ENCODE measurements around the gene TTLL10.
"Not testable (repeated sequence)": the region's sequence is repeated elsewhere in the genome, so short reads cannot be mapped to it uniquely, and the experiment has no call there.

TTLL10 gene

DNA sequence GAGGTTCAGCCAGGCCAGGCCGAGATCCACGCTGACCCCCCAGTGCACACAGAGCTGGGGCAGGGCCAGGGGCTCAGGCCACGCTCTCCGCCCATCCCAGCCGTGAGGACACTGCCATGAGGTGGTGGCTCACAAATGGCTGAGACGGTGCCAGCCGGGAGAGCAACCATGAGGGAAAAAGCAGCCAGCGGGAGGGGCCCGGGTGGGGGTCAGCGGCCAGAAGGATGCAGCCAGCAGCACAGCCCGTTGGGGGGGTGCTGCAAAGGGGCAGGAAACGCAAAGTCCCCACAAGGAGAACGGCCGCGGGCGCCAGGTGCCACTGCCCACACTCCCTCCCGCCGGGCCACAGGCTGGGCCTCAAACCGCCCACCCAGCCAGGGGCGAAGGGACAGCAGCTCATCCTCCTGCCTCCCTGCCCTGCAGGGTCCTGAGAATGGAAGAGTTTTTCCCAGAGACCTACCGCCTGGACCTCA is 8.3 kb downstream of the TTLL10 start:
- no peaks in the 10 kb centered on the region for H3K36me3 ChIP-seq (ENCODE audit: control insufficient read depth, insufficient read depth, low read length)
- no peaks in the 10 kb centered on the region for H3K9me3 ChIP-seq (ENCODE audit: control insufficient read depth, low read length)
- no peak overlapping the region for H3K27ac ChIP-seq (ENCODE audit: low read depth, low read length, severe bottlenecking)
- H3K4me3 ChIP-seq (ENCODE audit: extremely low read depth, insufficient read depth, low read length, poor library complexity, severe bottlenecking): no peak overlapping the region
- H3K4me1 ChIP-seq (ENCODE audit: control insufficient read depth, insufficient read depth, low read length, poor library complexity, severe bottlenecking): no peaks in the 10 kb centered on the region
- 93% methylated on average over 20 to 21 of the region's 21 CpGs for WGBS, 2 experiments (ENCODE audit: insufficient coverage in 2 of 2)

DNA sequence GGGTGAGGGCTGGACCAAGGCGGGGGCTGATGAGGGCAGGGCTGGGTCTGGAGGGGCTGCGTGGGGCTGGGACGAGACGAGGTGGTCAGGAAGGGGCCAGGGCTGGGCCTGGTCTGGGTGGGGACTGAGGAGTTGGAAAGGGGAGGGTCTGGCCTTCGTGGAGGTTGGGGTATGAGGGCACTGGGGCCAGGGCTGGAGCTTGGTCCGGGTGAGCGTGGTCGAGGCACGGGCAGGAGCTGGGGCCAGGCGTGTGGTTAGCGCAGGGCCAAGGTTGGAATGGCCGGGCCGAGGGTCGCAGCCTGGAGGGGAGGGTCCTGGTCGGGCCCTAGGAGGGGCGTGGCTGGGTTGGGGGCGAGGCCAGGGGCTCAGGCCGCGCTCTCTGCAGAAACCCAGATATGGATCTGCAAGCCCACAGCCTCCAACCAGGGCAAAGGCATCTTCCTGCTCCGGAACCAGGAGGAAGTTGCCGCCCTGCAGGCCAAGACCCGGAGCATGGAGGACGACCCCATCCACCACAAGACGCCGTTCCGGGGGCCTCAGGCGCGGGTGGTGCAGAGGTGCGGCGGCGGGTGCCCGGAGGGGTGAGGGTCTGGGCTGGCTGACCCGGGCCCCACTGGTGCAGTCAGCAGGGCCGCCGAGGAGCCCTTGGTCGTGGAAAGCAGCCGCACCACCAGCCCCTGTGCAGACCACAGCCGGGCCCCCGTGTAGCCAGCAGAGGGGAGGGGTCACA is 9.0 kb downstream of the TTLL10 start:
- Histone ChIP-seq H3K4me3 (ENCODE audit: extremely low read depth, insufficient read depth, low read length, poor library complexity, severe bottlenecking) (no peak overlapping the region), H3K36me3 (ENCODE audit: control insufficient read depth, insufficient read depth, low read length) (no peaks in the 10 kb centered on the region), H3K27ac (ENCODE audit: low read depth, low read length, severe bottlenecking) (no peak overlapping the region), H3K4me1 (ENCODE audit: control insufficient read depth, insufficient read depth, low read length, poor library complexity, severe bottlenecking) (no peaks in the 10 kb centered on the region), H3K9me3 (ENCODE audit: control insufficient read depth, low read length) (no peaks in the 10 kb centered on the region)
- 90 to 91% methylated on average over 38 of the region's 39 CpGs for WGBS, 2 experiments (ENCODE audit: insufficient coverage in 2 of 2)

DNA sequence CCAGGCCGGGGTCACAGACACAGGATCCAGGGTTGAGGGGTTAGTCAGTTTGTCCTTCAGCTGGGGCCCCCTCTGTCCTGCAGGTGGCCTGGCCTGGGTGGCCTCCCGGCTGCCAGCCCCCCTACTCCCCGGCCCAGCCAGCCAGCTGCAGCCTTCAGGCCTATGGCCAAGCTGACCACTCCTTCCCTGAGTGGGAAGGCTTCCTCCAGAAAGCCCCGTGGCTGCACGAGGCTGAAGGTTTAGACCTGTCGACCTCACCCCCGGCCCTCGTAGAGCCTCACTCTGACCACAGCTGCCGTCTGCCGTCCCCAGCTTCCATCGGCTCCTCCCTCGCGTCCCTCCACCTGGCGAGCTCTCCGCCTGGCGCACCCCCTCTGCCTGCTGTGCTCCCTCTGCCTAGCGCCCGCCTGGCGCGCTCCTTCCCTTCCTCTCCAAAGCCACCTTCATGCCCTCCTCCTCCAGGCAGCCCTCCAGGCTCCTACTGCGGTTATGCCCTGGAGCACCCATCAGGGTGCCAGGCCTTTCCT is 9.6 kb downstream of the TTLL10 start:
- H3K27ac ChIP-seq (ENCODE audit: low read depth, low read length, severe bottlenecking): no peak overlapping the region
- H3K9me3 ChIP-seq (ENCODE audit: control insufficient read depth, low read length): no peaks in the 10 kb centered on the region
- H3K4me1 ChIP-seq (ENCODE audit: control insufficient read depth, insufficient read depth, low read length, poor library complexity, severe bottlenecking): no peaks in the 10 kb centered on the region
- no peaks in the 10 kb centered on the region for H3K36me3 ChIP-seq (ENCODE audit: control insufficient read depth, insufficient read depth, low read length)
- WGBS, 2 experiments (ENCODE audit: insufficient coverage in 2 of 2): 89 to 94% methylated on average over 20 to 21 of the region's 21 CpGs
- no peak overlapping the region for H3K4me3 ChIP-seq (ENCODE audit: extremely low read depth, insufficient read depth, low read length, poor library complexity, severe bottlenecking)

DNA sequence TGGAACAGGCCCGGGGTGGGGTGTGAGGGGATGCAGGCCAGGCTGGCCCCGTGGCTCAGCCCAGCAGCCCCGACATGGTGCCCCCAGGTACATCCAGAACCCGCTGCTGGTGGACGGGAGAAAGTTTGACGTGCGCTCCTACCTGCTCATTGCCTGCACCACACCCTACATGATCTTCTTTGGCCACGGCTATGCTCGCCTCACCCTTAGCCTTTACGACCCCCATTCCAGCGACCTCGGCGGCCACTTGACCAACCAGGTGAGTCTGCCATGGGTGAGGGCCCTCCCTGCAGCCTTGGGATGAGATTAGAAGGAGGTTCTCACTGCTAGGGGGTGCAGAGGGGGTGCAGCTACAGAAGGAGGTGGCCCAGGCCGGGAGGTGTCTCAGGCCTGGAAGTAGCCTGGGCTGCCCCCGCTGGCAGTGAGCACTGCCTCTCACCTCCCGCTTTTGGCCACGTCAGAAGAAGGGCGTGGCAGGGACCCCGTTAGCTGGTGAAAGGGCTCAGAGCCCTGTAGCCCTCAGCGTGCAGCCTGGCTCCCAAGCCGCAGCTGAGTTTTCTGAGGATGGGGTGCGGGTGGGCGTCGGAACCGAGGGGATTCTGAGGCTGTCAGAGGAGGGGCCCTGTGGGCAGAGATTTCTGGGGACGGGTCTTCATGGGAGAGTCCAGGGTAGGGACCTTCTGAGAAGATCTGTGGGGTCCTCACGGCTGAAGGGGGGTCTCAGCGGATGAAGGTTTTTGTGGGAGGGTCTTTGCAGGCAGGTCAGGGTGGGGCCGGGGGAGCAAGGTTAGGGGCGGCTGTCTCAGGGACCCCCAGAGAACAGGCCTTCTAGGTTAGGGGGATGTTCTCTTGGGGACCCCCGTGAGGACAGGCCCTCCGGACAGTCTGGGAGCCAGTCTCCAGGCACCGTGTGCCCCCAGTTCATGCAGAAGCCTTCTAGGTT is 10.4 kb downstream of the TTLL10 start:
- 90 to 91% methylated on average over 16 to 27 of the region's 33 CpGs for WGBS, 2 experiments (ENCODE audit: insufficient coverage in 2 of 2)
- H3K27ac ChIP-seq (ENCODE audit: low read depth, low read length, severe bottlenecking): no peak overlapping the region
- H3K36me3 ChIP-seq (ENCODE audit: control insufficient read depth, insufficient read depth, low read length): no peaks in the 10 kb centered on the region
- no peaks in the 10 kb centered on the region for H3K9me3 ChIP-seq (ENCODE audit: control insufficient read depth, low read length)
- no peak overlapping the region for H3K4me3 ChIP-seq (ENCODE audit: extremely low read depth, insufficient read depth, low read length, poor library complexity, severe bottlenecking)
- no peaks in the 10 kb centered on the region for H3K4me1 ChIP-seq (ENCODE audit: control insufficient read depth, insufficient read depth, low read length, poor library complexity, severe bottlenecking)

DNA sequence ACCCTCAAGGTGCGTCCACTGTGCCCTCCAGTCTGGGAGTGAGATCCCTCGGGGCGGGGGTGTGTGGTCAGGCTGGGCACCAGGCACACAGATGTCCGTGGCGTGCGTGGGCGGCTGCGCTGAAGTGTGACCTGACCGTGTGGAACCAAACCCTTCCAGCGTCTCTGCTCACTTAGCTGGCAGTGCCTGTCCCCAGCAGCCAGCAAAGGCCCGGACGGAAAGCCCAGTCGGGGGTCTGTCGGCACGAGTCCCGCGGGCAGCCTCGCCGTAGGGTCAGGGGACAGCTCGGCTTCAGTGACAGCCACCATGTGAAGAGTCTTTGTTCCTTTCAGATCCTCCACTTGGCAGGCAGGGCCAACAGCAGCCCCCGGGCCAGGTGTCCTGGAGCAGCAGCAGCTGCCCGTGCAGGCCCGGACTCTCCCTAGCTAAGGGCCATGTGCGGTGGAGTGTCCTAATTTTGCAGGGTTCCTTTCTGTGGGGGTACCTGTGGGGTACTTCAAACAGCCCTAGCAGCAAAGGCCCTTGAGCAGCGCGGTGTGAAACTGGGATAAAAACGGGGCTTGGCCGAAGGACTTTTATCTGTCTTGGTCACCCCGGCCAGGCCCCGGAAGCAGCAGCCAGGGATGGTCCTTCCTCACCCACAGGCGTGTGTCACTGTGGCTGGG is 11.6 kb downstream of the TTLL10 start:
- Histone ChIP-seq H3K9me3 (ENCODE audit: control insufficient read depth, low read length) (no peaks in the 10 kb centered on the region), H3K27ac (ENCODE audit: low read depth, low read length, severe bottlenecking) (no peak overlapping the region), H3K4me1 (ENCODE audit: control insufficient read depth, insufficient read depth, low read length, poor library complexity, severe bottlenecking) (no peaks in the 10 kb centered on the region), H3K36me3 (ENCODE audit: control insufficient read depth, insufficient read depth, low read length) (no peaks in the 10 kb centered on the region), H3K4me3 (ENCODE audit: extremely low read depth, insufficient read depth, low read length, poor library complexity, severe bottlenecking) (no peak overlapping the region)
- 92 to 93% methylated on average over 31 of the region's 31 CpGs for WGBS, 2 experiments (ENCODE audit: insufficient coverage in 2 of 2)

DNA sequence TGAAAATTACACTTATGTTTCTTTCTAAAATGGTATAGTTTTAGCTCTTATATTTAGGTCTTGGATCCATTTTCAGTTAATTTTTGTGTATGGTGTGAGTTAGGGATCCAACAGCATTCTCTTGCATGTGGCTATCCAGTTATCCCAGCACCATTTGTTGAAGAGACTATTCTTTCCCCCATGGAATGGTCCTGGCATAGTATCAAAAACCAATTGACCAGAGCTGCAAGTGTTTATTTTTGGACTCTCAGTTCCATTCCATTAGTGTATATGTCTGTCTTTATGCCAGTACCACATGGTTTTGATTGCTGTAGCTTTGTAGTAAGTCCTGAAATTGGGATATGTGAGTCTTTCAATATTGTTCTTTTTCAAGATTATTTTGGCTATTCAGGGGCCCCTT is 14.3 kb downstream of the TTLL10 start:
- H3K4me3 ChIP-seq (ENCODE audit: extremely low read depth, insufficient read depth, low read length, poor library complexity, severe bottlenecking): no peak overlapping the region
- peaks cover 11% of the 10 kb centered on the region for H3K9me3 ChIP-seq (ENCODE audit: control insufficient read depth, low read length)
- H3K4me1 ChIP-seq (ENCODE audit: control insufficient read depth, insufficient read depth, low read length, poor library complexity, severe bottlenecking): no peaks in the 10 kb centered on the region
- H3K36me3 ChIP-seq (ENCODE audit: control insufficient read depth, insufficient read depth, low read length): no peaks in the 10 kb centered on the region
- H3K27ac ChIP-seq (ENCODE audit: low read depth, low read length, severe bottlenecking): no peak overlapping the region

DNA sequence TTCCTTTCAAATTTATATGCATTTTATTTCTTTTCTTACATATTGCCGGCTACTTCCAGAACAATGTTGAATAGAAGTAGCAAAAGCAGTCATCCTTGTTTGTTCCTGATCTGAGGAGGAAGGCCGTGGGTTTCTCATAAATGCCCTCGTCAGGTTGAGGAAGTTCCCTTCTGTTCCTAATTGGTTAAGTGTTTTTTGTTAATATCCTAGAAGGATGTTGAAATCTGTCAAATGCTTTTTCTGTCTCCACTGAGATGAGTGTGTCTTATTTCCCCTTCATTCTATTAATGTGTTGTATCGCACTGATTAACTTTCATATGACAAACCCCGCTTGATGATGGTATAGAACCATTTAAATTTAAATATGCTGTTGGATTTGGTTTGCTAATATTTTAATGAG is 15.4 kb downstream of the TTLL10 start:
- Histone ChIP-seq H3K36me3 (ENCODE audit: control insufficient read depth, insufficient read depth, low read length) (no peaks in the 10 kb centered on the region), H3K4me3 (ENCODE audit: extremely low read depth, insufficient read depth, low read length, poor library complexity, severe bottlenecking) (no peak overlapping the region), H3K4me1 (ENCODE audit: control insufficient read depth, insufficient read depth, low read length, poor library complexity, severe bottlenecking) (no peaks in the 10 kb centered on the region), H3K9me3 (ENCODE audit: control insufficient read depth, low read length) (peaks cover 11% of the 10 kb centered on the region), H3K27ac (ENCODE audit: low read depth, low read length, severe bottlenecking) (no peak overlapping the region)
- 78 to 80% methylated on average over 1 to 3 of the region's 5 CpGs for WGBS, 2 experiments (ENCODE audit: insufficient coverage in 2 of 2)

DNA sequence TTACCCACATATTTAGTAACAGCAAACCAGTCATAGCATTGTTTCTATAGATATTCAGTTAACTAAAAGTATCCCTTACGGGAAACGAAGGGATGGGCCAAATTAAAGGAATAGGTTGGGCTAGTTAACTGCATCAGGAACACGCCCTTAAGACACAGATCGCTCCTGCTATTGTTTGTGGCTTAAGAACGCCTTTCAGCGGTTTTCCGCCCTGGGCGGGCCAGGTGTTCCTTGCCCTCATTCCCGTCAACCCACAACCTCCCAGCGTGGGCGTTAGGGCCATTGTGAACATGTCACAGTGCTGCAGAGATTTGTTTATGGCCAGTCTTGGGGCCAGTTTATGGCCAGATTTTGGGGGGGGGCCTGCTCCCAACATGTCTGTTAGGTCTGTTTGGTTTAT is 18.1 kb downstream of the TTLL10 start:
- WGBS, 2 experiments (ENCODE audit: insufficient coverage in 2 of 2): 91% methylated on average over 8 to 9 of the region's 11 CpGs
- Histone ChIP-seq H3K36me3 (ENCODE audit: control insufficient read depth, insufficient read depth, low read length) (no peaks in the 10 kb centered on the region), H3K27ac (ENCODE audit: low read depth, low read length, severe bottlenecking) (no peak overlapping the region), H3K4me1 (ENCODE audit: control insufficient read depth, insufficient read depth, low read length, poor library complexity, severe bottlenecking) (no peaks in the 10 kb centered on the region), H3K4me3 (ENCODE audit: extremely low read depth, insufficient read depth, low read length, poor library complexity, severe bottlenecking) (no peak overlapping the region), H3K9me3 (ENCODE audit: control insufficient read depth, low read length) (peaks cover 11% of the 10 kb centered on the region)

DNA sequence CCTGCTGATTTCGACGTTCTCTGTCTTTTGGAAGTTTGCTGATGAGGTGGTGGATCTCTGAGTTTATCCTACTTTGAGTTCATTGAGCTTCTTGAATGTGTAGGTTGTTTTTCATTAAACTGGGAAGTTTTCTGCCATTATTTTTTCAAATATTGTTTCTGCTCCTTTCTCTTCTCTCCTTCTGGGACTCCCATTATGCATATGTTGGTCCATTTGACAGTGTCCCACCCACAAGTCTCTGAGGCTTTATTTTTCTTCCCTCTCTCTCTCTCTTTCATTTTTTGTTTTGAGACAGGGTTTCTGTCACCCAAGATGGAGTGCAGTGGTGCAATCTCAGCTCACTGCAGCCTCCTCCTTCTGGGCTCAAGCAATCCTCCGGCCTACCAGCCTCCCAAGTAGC is 21.0 kb downstream of the TTLL10 start:
- Histone ChIP-seq H3K9me3 (ENCODE audit: control insufficient read depth, low read length) (peaks cover 11% of the 10 kb centered on the region), H3K36me3 (ENCODE audit: control insufficient read depth, insufficient read depth, low read length) (no peaks in the 10 kb centered on the region), H3K4me3 (ENCODE audit: extremely low read depth, insufficient read depth, low read length, poor library complexity, severe bottlenecking) (no peak overlapping the region), H3K4me1 (ENCODE audit: control insufficient read depth, insufficient read depth, low read length, poor library complexity, severe bottlenecking) (no peaks in the 10 kb centered on the region), H3K27ac (ENCODE audit: low read depth, low read length, severe bottlenecking) (no peak overlapping the region)
- 67 to 100% methylated on average over 2 of the region's 3 CpGs for WGBS, 2 experiments (ENCODE audit: insufficient coverage in 2 of 2)

DNA sequence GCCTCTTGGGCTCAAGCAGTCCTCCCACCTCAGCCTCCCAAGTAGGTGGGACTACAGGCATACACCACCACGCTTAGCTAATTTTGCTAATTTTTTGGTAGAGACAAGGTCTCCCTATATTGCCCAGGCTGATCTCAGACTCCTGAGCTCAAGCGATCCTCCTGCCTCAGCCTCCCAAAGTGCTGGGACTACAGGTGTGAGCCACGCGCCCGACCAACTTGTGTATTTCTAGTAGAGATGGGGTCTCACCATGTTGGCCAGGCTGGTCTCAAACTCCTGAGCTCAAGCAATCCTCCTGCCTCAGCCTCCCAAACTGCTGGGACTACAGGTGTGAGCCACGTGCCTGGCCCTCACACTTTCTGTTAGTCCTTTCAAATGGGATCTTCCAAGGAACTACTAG is 22.0 kb downstream of the TTLL10 start:
- H3K9me3 ChIP-seq (ENCODE audit: control insufficient read depth, low read length): peaks cover 11% of the 10 kb centered on the region
- 94 to 98% methylated on average over 5 of the region's 6 CpGs for WGBS, 2 experiments (ENCODE audit: insufficient coverage in 2 of 2)
- H3K36me3 ChIP-seq (ENCODE audit: control insufficient read depth, insufficient read depth, low read length); H3K27ac ChIP-seq (ENCODE audit: low read depth, low read length, severe bottlenecking); H3K4me1 ChIP-seq (ENCODE audit: control insufficient read depth, insufficient read depth, low read length, poor library complexity, severe bottlenecking); H3K4me3 ChIP-seq (ENCODE audit: extremely low read depth, insufficient read depth, low read length, poor library complexity, severe bottlenecking): not testable (repeated sequence)

Measured in mesodermal cell (in vitro differentiated cells).